RWPE2 (cell line): Measurements from ENCODE around the gene ZNF860.

Source experiments
- ATAC-seq: fragments of 200-7000 bp; cut with Tn5 transposase; 3 replicates; pipeline ENCODE4 v1.9.1; 2021; ENCODE audit warnings: low read depth
- DNase-seq: peaks from one replicate; pipeline ENCODE4 v3.0.0-alpha.2; 2020; ENCODE audit warnings: low spot score
- H3K27ac ChIP-seq: fragments of 450-650 bp; 2 replicates; pipeline ENCODE4 v1.5.1; 2017; ENCODE audit warnings: mild to moderate bottlenecking; ENCODE audit not compliant: poor library complexity, severe bottlenecking
- H3K27me3 ChIP-seq: fragments of 250-450 bp; sonication (Bioruptor Pico); 2 replicates; pipeline ENCODE4 v1.5.1; 2021; ENCODE audit warnings: mild to moderate bottlenecking, moderate library complexity; ENCODE audit not compliant: insufficient read depth, poor library complexity, severe bottlenecking
- H3K36me3 ChIP-seq: fragments of 250-450 bp; sonication (Bioruptor Pico); 2 replicates; pipeline ENCODE4 v1.5.1; 2020; ENCODE audit warnings: low read depth, mild to moderate bottlenecking, moderate library complexity
- H3K4me1 ChIP-seq: fragments of 250-450 bp; sonication (Bioruptor Pico); 2 replicates; pipeline ENCODE4 v1.5.1; 2021; ENCODE audit warnings: mild to moderate bottlenecking, moderate library complexity; ENCODE audit not compliant: insufficient read depth, poor library complexity, severe bottlenecking
- H3K4me3 ChIP-seq: fragments of 250-450 bp; sonication (Bioruptor Pico); 2 replicates; pipeline ENCODE4 v1.5.1; 2021; ENCODE audit warnings: mild to moderate bottlenecking, moderate library complexity; ENCODE audit not compliant: severe bottlenecking
- H3K9me3 ChIP-seq: fragments of 250-450 bp; sonication (Bioruptor Pico); 2 replicates; pipeline ENCODE4 v1.5.1; 2021; ENCODE audit warnings: mild to moderate bottlenecking, moderate library complexity; ENCODE audit not compliant: severe bottlenecking
- CTCF ChIP-seq: fragments of 450-650 bp; IDR thresholded peaks from one replicate; pipeline ENCODE4 v1.5.1; 2017; ENCODE audit warnings: mild to moderate bottlenecking, moderate library complexity; ENCODE audit not compliant: poor library complexity, severe bottlenecking

ZNF860 gene

GRCh38 chr3:31959251-31959650 lies 22.3 kb upstream of the ZNF860 start:
- DNase-seq (no peak), ATAC-seq (no peak)
- H3K27ac ChIP-seq, result peak overlapping the region; percentile 86
- TF ChIP-seq CTCF, result no peak
- H3K27me3 ChIP-seq, result no peaks in the 10 kb centered on the region
- no peak overlapping the region for H3K4me3 ChIP-seq
- peaks cover 44% of the 10 kb centered on the region for H3K4me1 ChIP-seq
- H3K9me3 ChIP-seq, result peaks cover 3% of the 10 kb centered on the region
- peaks cover 21% of the 10 kb centered on the region for H3K36me3 ChIP-seq

- DNase-seq (no peak), ATAC-seq (no peak)
- Histone ChIP-seq H3K27me3 (no peaks in the 10 kb centered on the region), H3K4me3 (no peak overlapping the region), H3K4me1 (peaks cover 48% of the 10 kb centered on the region), H3K27ac (peak overlapping the region; percentile 86), H3K36me3 (peaks cover 21% of the 10 kb centered on the region), H3K9me3 (peaks cover 3% of the 10 kb centered on the region)
- TF ChIP-seq CTCF, result no peak
Measured at GRCh38 chr3:31959951-31960792, 21.4 kb upstream of the ZNF860 start.

GRCh38 chr3:31960793-31961431 lies 20.6 kb upstream of the ZNF860 start:
- no peak for DNase-seq
- ATAC-seq, result peak; percentile 93
- H3K27me3 ChIP-seq, result no peaks in the 10 kb centered on the region
- H3K27ac ChIP-seq, result peak overlapping the region; percentile 86
- H3K36me3 ChIP-seq, result peaks cover 16% of the 10 kb centered on the region
- peaks cover 48% of the 10 kb centered on the region for H3K4me1 ChIP-seq
- no peak for TF ChIP-seq CTCF
- H3K4me3 ChIP-seq, result no peak overlapping the region
- H3K9me3 ChIP-seq, result peaks cover 2% of the 10 kb centered on the region

GRCh38 chr3:31962801-31963205 lies 18.7 kb upstream of the ZNF860 start:
- Histone ChIP-seq H3K27me3 (no peaks in the 10 kb centered on the region), H3K4me1 (peaks cover 66% of the 10 kb centered on the region), H3K9me3 (no peaks in the 10 kb centered on the region), H3K36me3 (peaks cover 13% of the 10 kb centered on the region; the same call in 1 of the 2 replicates), H3K27ac (peak overlapping the region; percentile 86), H3K4me3 (no peak overlapping the region)
- ATAC-seq, result peak; percentile 63
- no peak for DNase-seq
- TF ChIP-seq CTCF, result no peak
